Testis (tissue), 2 donors: Measurements from ENCODE around the gene TMEM145.

Experiments used
- CTCF ChIP-seq, 3 experiments: fragments of 450-650 bp in 2 of 3; fragments of 200-600 bp in 1 of 3; sonication (generic) in 1 of 3; IDR thresholded peaks; one replicate each; pipeline ENCODE4 v1.5.1; 2016 to 2019; ENCODE audit warnings: antibody characterized with exemption in 3 of 3, mild to moderate bottlenecking in 2 of 3, moderate library complexity in 1 of 3
- POLR2A ChIP-seq: fragments of 450-650 bp; IDR thresholded peaks from one replicate; pipeline ENCODE4 v1.6.1; 2017; ENCODE audit warnings: antibody characterized with exemption, mild to moderate bottlenecking, moderate library complexity

GRCh38 chr19:42283188-42284065 is 29.7 kb upstream of the TMEM145 start:
- TF ChIP-seq CTCF (IDR thresholded peaks at IDR 0.05) (peak in 1 of 3 experiments; percentile 2), POLR2A (no peak)
